H1 (cell line): ENCODE results near the gene ACKR3. TPM values are rescaled to one million over a fixed set of nuclear protein-coding genes. Genes with fewer than 3 reads are reported as not detected.

ENCODE experiments used
- CTCF ChIA-PET: fragments of 300-600 bp; sonication (Branson Sonifier 250); formaldehyde crosslinking; loops from one replicate; lab custom pipeline; 2021; ENCODE audit not compliant: partially characterized antibody; lab: Charles Lee
- POLR2A ChIA-PET: fragments of 300-600 bp; sonication (Branson Sonifier 250); formaldehyde crosslinking; loops from one replicate; lab custom pipeline; 2021; ENCODE audit warnings: inconsistent platforms; ENCODE audit not compliant: partially characterized antibody; lab: Charles Lee
- DNase-seq, 2 experiments: peaks; one replicate each; pipeline versions ENCODE4 v3.0.0 to v3.0.0-alpha.2; 2010 to 2022; ENCODE audit warnings: low spot score in 2 of 2, low read depth in 1 of 2, mixed read lengths in 1 of 2
- FAIRE-seq: peaks from 2 replicates; lab custom pipeline; 2011; peaks lifted over from hg19 to GRCh38; lab: Jason Lieb, UNC
- H2AFZ ChIP-seq: 2 replicates; pipeline ENCODE4 v1.8.1; 2012; ENCODE audit warnings: low read length, inconsistent platforms
- H2AK5ac ChIP-seq: 2 replicates; pipeline ENCODE4 v1.6.1; 2013; ENCODE audit warnings: low read depth, low read length
- H2BK120ac ChIP-seq: replicated peaks from 2 replicates; pipeline ENCODE3; 2013; ENCODE audit warnings: low read depth, low read length, inconsistent platforms
- H2BK12ac ChIP-seq: 2 replicates; pipeline ENCODE4 v1.6.1; 2013; ENCODE audit warnings: low read depth, low read length
- H2BK15ac ChIP-seq: 2 replicates; pipeline ENCODE4 v1.6.1; 2013; ENCODE audit warnings: low read length
- H2BK20ac ChIP-seq: 2 replicates; pipeline ENCODE4 v1.6.1; 2013; ENCODE audit warnings: low read length
- H2BK5ac ChIP-seq: 2 replicates; pipeline ENCODE4 v1.6.1; 2013; ENCODE audit warnings: low read depth, low read length
- H3K14ac ChIP-seq: 2 replicates; pipeline ENCODE4 v1.6.1; 2013; ENCODE audit warnings: inconsistent platforms; ENCODE audit not compliant: insufficient read length
- H3K18ac ChIP-seq: 2 replicates; pipeline ENCODE4 v1.6.1; 2013; ENCODE audit warnings: low read length; ENCODE audit errors: extremely low read depth
- H3K23ac ChIP-seq: 2 replicates; pipeline ENCODE4 v1.6.1; 2013; ENCODE audit warnings: inconsistent platforms; ENCODE audit not compliant: insufficient read length
- H3K23me2 ChIP-seq: 2 replicates; pipeline ENCODE4 v1.6.1; 2013; ENCODE audit warnings: low read depth, low read length
- H3K27ac ChIP-seq: 2 replicates; pipeline ENCODE4 v1.6.1; 2011; ENCODE audit warnings: low read depth, low read length, inconsistent platforms
- H3K27me3 ChIP-seq, 4 experiments: replicated peaks in 1 of 4; 1 replicate in 1 of 4; 2 replicates in 3 of 4; pipeline versions ENCODE4 v1.6.1 to v1.8.1; 2011 to 2013; ENCODE audit warnings: low read length in 3 of 4, mild to moderate bottlenecking in 3 of 4, inconsistent platforms in 2 of 4, mixed read lengths in 2 of 4, moderate library complexity in 1 of 4; ENCODE audit not compliant: control insufficient read depth in 3 of 4, insufficient read depth in 3 of 4; ENCODE audit errors: extremely low read depth in 1 of 4
- H3K36me3 ChIP-seq, 4 experiments: 2 replicates each; pipeline versions ENCODE4 v1.6.1 to v1.8.1; 2011 to 2013; ENCODE audit warnings: mild to moderate bottlenecking in 4 of 4, low read length in 3 of 4, moderate library complexity in 2 of 4, control low read depth in 1 of 4, inconsistent platforms in 1 of 4; ENCODE audit not compliant: insufficient read depth in 4 of 4, control insufficient read depth in 2 of 4
- H3K4ac ChIP-seq: replicated peaks from 2 replicates; pipeline ENCODE3; 2013; ENCODE audit warnings: low read length, low read depth, mixed read lengths, inconsistent platforms; ENCODE audit not compliant: insufficient read length
- H3K4me1 ChIP-seq, 4 experiments: replicated peaks in 1 of 4; 1 replicate in 1 of 4; 2 replicates in 3 of 4; pipeline versions ENCODE4 v1.6.1 to v1.8.1; 2011 to 2013; ENCODE audit warnings: low read length in 3 of 4, inconsistent platforms in 2 of 4, mixed read lengths in 1 of 4; ENCODE audit not compliant: insufficient read depth in 4 of 4, control insufficient read depth in 3 of 4
- H3K4me2 ChIP-seq, 2 experiments: 2 replicates each; pipeline versions ENCODE4 v1.6.1 to v1.8.1; 2011 to 2013; ENCODE audit warnings: low read depth in 2 of 2, low read length in 2 of 2, control low read depth in 1 of 2, inconsistent platforms in 1 of 2, mild to moderate bottlenecking in 1 of 2; ENCODE audit not compliant: insufficient read depth in 1 of 2
- H3K4me3 ChIP-seq, 4 experiments: fragments of 200-600, 300-600 bp in 1 of 4; sonication (generic), shearing (Covaris generic), sonication (Bioruptor Twin) in 1 of 4; 2 replicates each; pipeline versions ENCODE4 v1.5.1 to v1.8.1; 2011 to 2016; ENCODE audit warnings: low read length in 4 of 4, low read depth in 3 of 4, control low read depth in 2 of 4, inconsistent platforms in 2 of 4, mild to moderate bottlenecking in 2 of 4, mixed read lengths in 1 of 4, moderate library complexity in 1 of 4; ENCODE audit not compliant: insufficient read depth in 2 of 4; ENCODE audit errors: extremely low read depth in 1 of 4
- H3K56ac ChIP-seq: replicated peaks from 2 replicates; pipeline ENCODE3; 2013; ENCODE audit warnings: low read depth, mild to moderate bottlenecking, mixed read lengths, low read length, inconsistent platforms; ENCODE audit not compliant: insufficient read length
- H3K79me1 ChIP-seq: 2 replicates; pipeline ENCODE4 v1.6.1; 2013; ENCODE audit warnings: low read depth, low read length, control low read depth
- H3K79me2 ChIP-seq, 2 experiments: 2 replicates each; pipeline versions ENCODE4 v1.6.1 to v1.8.1; 2012 to 2013; ENCODE audit warnings: low read length in 2 of 2, mild to moderate bottlenecking in 2 of 2, inconsistent platforms in 1 of 2; ENCODE audit not compliant: insufficient read depth in 2 of 2, control insufficient read depth in 1 of 2
- H3K9ac ChIP-seq, 4 experiments: replicated peaks in 1 of 4; 1 replicate in 1 of 4; 2 replicates in 3 of 4; pipeline versions ENCODE4 v1.6.1 to v1.8.1; 2011 to 2013; ENCODE audit warnings: low read depth in 3 of 4, low read length in 3 of 4, control low read depth in 2 of 4, mild to moderate bottlenecking in 2 of 4, moderate library complexity in 2 of 4, inconsistent platforms in 1 of 4; ENCODE audit errors: extremely low read depth in 1 of 4
- H3K9me3 ChIP-seq, 2 experiments: 2 replicates each; pipeline versions ENCODE4 v1.6.1 to v1.8.1; 2012 to 2013; ENCODE audit warnings: mild to moderate bottlenecking in 2 of 2, moderate library complexity in 2 of 2, control low read depth in 1 of 2, inconsistent platforms in 1 of 2, low read depth in 1 of 2, low read length in 1 of 2, mixed read lengths in 1 of 2; ENCODE audit not compliant: insufficient read depth in 2 of 2
- H4K20me1 ChIP-seq, 2 experiments: replicated peaks in 1 of 2; 2 replicates each; pipeline versions ENCODE3 to v1.8.1; 2011 to 2013; ENCODE audit warnings: inconsistent platforms in 2 of 2, low read length in 2 of 2, mild to moderate bottlenecking in 1 of 2; ENCODE audit not compliant: insufficient read depth in 2 of 2, control insufficient read depth in 1 of 2
- H4K5ac ChIP-seq: 2 replicates; pipeline ENCODE4 v1.6.1; 2013; ENCODE audit warnings: low read length, low read depth, mixed read lengths, inconsistent platforms; ENCODE audit not compliant: insufficient read length
- H4K8ac ChIP-seq: 2 replicates; pipeline ENCODE4 v1.8.0; 2013; ENCODE audit warnings: mild to moderate bottlenecking, moderate library complexity, low read length, inconsistent platforms; ENCODE audit not compliant: insufficient read depth; ENCODE audit errors: extremely low read depth
- H4K91ac ChIP-seq: replicated peaks from 2 replicates; pipeline ENCODE3; 2013; ENCODE audit warnings: low read length, mixed read lengths, inconsistent platforms; ENCODE audit not compliant: insufficient read length
- CBX5 ChIP-seq: fragments of 300-800, 300-1000 bp; sonication (generic); IDR thresholded peaks from 2 replicates; pipeline ENCODE4 v1.7.1; 2016; ENCODE audit warnings: antibody characterized with exemption, low read length, low read depth
- EP300 ChIP-seq, 2 experiments: IDR thresholded peaks; 1 replicate in 1 of 2; 2 replicates in 1 of 2; pipeline ENCODE4 v1.6.1; 2011 to 2012; ENCODE audit warnings: low read depth in 2 of 2, low read length in 2 of 2, mild to moderate bottlenecking in 2 of 2, borderline replicate concordance in 1 of 2, inconsistent platforms in 1 of 2, moderate library complexity in 1 of 2
- EZH2 ChIP-seq: fragments of 200-600 bp; sonication (generic); IDR thresholded peaks from 2 replicates; pipeline ENCODE4 v1.7.1; 2012; ENCODE audit warnings: low read depth, mild to moderate bottlenecking, moderate library complexity, low read length, inconsistent platforms; ENCODE audit not compliant: severe bottlenecking
- FOSL1 ChIP-seq: IDR thresholded peaks from 2 replicates; pipeline ENCODE4 v1.6.1; 2011; ENCODE audit warnings: mild to moderate bottlenecking, low read depth, low read length, moderate library complexity; ENCODE audit not compliant: insufficient read depth
- KDM4A ChIP-seq: IDR thresholded peaks from one replicate; pipeline ENCODE4 v1.7.1; 2012; ENCODE audit warnings: low read depth, mild to moderate bottlenecking, moderate library complexity, low read length, inconsistent platforms; ENCODE audit not compliant: severe bottlenecking
- RXRA ChIP-seq: IDR thresholded peaks from 2 replicates; pipeline ENCODE4 v1.6.1; 2011; ENCODE audit warnings: low read depth, mild to moderate bottlenecking, low read length, moderate library complexity; ENCODE audit not compliant: insufficient read depth
- SAP30 ChIP-seq: fragments of 300-600 bp; sonication (generic); IDR thresholded peaks from 2 replicates; pipeline ENCODE4 v1.7.1; 2012; ENCODE audit warnings: low read length, moderate library complexity, mild to moderate bottlenecking, inconsistent platforms; ENCODE audit not compliant: insufficient read depth, insufficient replicate concordance
- SRF ChIP-seq: IDR thresholded peaks from 2 replicates; pipeline ENCODE4 v1.6.1; 2011; ENCODE audit warnings: mild to moderate bottlenecking, low read depth, low read length, moderate library complexity
- WGBS, 2 experiments: shearing (Covaris generic) in 1 of 2; methylation state at CpG; one replicate each; pipeline versions ENCODE4 v1.1.6 to v1.1.7; 2013 to 2015; ENCODE audit warnings: low lambda C conversion rate in 2 of 2, mixed read lengths in 2 of 2, inconsistent platforms in 1 of 2, low coverage in 1 of 2, missing lambda C conversion rate in 1 of 2; ENCODE audit not compliant: insufficient replicate concordance in 2 of 2, insufficient coverage in 1 of 2, insufficient read length in 1 of 2; ENCODE audit errors: extremely low coverage in 1 of 2, missing lambda C conversion rate in 1 of 2; 5-methylcytosine and 5-hydroxymethylcytosine counted together
- polyA plus RNA-seq, 7 experiments: library from polyadenylated mRNA; depleted of rRNA in 3 of 7; stranded (reverse) in 5 of 7; unstranded in 2 of 7; fragments of >200 nt in 5 of 7; fragments of 200-250 nt in 2 of 7; gene quantifications; 1 replicate in 5 of 7; 2 replicates in 1 of 7; 4 replicates in 1 of 7; pipeline versions ENCODE4 v1.2.1 to v1.2.3, GENCODE V29; 2011 to 2013; ENCODE audit warnings: missing spikeins in 2 of 7, mixed read lengths in 2 of 7
- total RNA-seq: library from RNA; stranded (reverse); fragmentation: NEBNext Ultra II Directional; extraction: Animal tissue kit (Norgen Biotek cat#: 25700); gene quantifications from 2 replicates; pipeline ENCODE4 v1.2.1, GENCODE V29; 2021
- TF ChIP-seq, protein P1 (sequence below), 3 experiments: IDR thresholded peaks; 1 replicate in 2 of 3; 2 replicates in 1 of 3; pipeline versions ENCODE4 v1.5.1 to v1.6.1; 2011; ENCODE audit warnings: low read length in 3 of 3, mild to moderate bottlenecking in 3 of 3, inconsistent platforms in 2 of 3, low read depth in 1 of 3, moderate library complexity in 1 of 3; ENCODE audit not compliant: insufficient read depth in 1 of 3; ENCODE audit errors: control extremely low read depth in 1 of 3

The ACKR3 gene
- total and polyA plus RNA-seq, 2 of the 8 experiments (the other 6 are each of a cell fraction or from before 2014, with no cell fraction given) = 1.4 to 24.4 TPM

DNA sequence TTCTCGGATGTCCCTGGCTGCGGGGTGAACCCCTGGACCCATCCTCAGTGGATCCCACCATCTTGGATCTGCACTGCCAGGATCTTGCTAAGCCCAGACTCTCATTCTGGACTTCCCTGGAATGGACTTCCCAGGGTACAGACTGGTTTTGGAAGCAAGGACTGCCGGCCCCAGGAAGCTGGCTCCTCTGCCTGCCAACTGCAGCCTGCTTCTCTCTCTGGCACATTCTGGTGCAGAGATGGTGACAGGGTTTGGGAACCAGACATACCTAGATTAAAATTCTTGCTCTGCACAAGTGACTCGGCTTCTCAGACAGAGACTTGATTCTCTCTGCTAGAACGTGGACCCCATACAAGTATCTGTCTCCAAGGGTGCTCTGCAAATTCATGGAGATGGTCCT is 29.4 kb downstream of the ACKR3 start:
- peaks cover 2% of the 10 kb centered on the region; the same call in 1 of the 2 replicates for H3K23me2 ChIP-seq
- no peaks in the 10 kb centered on the region; a peak in 1 of 4 replicates for H3K9me3 ChIP-seq
- H2BK5ac ChIP-seq = no peak overlapping the region
- H2AFZ ChIP-seq = no peak overlapping the region
- H4K5ac ChIP-seq = no peak overlapping the region
- H4K8ac ChIP-seq = no peak overlapping the region
- no peak overlapping the region for H3K4me2 ChIP-seq
- no peak overlapping the region for H2AK5ac ChIP-seq
- CTCF ChIA-PET = interaction anchor here (1.4 kb wide), 1 partner anchor 86 kb away, joined by 3 read pairs; no protein-coding TSS in a partner anchor
- WGBS, 2 experiments = 92% methylated on average over 5 of the region's 5 CpGs; no CpG with 5 or more reads in 1 of the 2 experiments
- H3K14ac ChIP-seq = no peak overlapping the region
- H2BK120ac ChIP-seq = no peak overlapping the region
- H3K4me3 ChIP-seq = no peak overlapping the region
- POLR2A ChIA-PET = interaction anchor here (1.2 kb wide), 1 partner anchor 33 kb away, joined by 4 read pairs; no protein-coding TSS in a partner anchor
- no peak overlapping the region for H3K18ac ChIP-seq
- no peak overlapping the region for H3K56ac ChIP-seq
- H3K27ac ChIP-seq = no peak overlapping the region
- H3K79me1 ChIP-seq = no peaks in the 10 kb centered on the region
- peaks cover 0 to 2% of the 10 kb centered on the region in 2 experiments for H4K20me1 ChIP-seq
- no peak for FAIRE-seq
- H2BK15ac ChIP-seq = no peak overlapping the region
- H3K9ac ChIP-seq = no peak overlapping the region
- H2BK20ac ChIP-seq = no peak overlapping the region
- H3K23ac ChIP-seq = no peak overlapping the region
- DNase-seq = no peak
- H3K4ac ChIP-seq = no peak overlapping the region
- H3K36me3 ChIP-seq = no peaks in the 10 kb centered on the region
- no peak overlapping the region for H4K91ac ChIP-seq
- H3K79me2 ChIP-seq = no peaks in the 10 kb centered on the region
- H3K4me1 ChIP-seq = no peaks in the 10 kb centered on the region
- H3K27me3 ChIP-seq = no peaks in the 10 kb centered on the region
- no peak overlapping the region for H2BK12ac ChIP-seq
- TF ChIP-seq RXRA (no peak), EP300 (IDR thresholded peaks at IDR 0.05; ENCODE audit: borderline replicate concordance in 1 of 2, low read depth in 2 of 2, low read length in 2 of 2) (no peak), FOSL1 (no peak), SAP30 (no peak), SRF (no peak), CBX5 (no peak), KDM4A (no peak), EZH2 (no peak)
- TF ChIP-seq, protein P1, sequence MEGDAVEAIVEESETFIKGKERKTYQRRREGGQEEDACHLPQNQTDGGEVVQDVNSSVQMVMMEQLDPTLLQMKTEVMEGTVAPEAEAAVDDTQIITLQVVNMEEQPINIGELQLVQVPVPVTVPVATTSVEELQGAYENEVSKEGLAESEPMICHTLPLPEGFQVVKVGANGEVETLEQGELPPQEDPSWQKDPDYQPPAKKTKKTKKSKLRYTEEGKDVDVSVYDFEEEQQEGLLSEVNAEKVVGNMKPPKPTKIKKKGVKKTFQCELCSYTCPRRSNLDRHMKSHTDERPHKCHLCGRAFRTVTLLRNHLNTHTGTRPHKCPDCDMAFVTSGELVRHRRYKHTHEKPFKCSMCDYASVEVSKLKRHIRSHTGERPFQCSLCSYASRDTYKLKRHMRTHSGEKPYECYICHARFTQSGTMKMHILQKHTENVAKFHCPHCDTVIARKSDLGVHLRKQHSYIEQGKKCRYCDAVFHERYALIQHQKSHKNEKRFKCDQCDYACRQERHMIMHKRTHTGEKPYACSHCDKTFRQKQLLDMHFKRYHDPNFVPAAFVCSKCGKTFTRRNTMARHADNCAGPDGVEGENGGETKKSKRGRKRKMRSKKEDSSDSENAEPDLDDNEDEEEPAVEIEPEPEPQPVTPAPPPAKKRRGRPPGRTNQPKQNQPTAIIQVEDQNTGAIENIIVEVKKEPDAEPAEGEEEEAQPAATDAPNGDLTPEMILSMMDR (IDR thresholded peaks at IDR 0.05; ENCODE audit: control extremely low read depth in 1 of 3, insufficient read depth in 1 of 3, low read depth in 1 of 3, low read length in 3 of 3) = no peak
